GM23338 (cell line): ENCODE results near the gene TMEM238. TPM values are rescaled to one million over a fixed set of nuclear protein-coding genes. Genes with fewer than 3 reads are reported as not detected.

Experiments
- ATAC-seq: fragments of 200-7000 bp; cut with Tn5 transposase; 3 replicates; pipeline ENCODE4 v1.9.1; 2020
- DNase-seq: peaks from one replicate; pipeline ENCODE4 v3.0.0-alpha.2; 2015; ENCODE audit warnings: low spot score
- H2AFZ ChIP-seq: fragments of 200-600 bp; sonication (generic); 2 replicates; pipeline ENCODE4 v1.8.0; 2016; ENCODE audit warnings: antibody characterized with exemption, mild to moderate bottlenecking, moderate library complexity
- H3F3A ChIP-seq: fragments of 200-600 bp; sonication (generic); replicated peaks from 2 replicates; pipeline ENCODE4 v1.8.0; 2017; ENCODE audit warnings: antibody characterized with exemption, mixed run types, low read depth
- H3K27ac ChIP-seq: fragments of 200-600 bp; sonication (generic); 2 replicates; pipeline ENCODE4 v1.6.1; 2016; ENCODE audit warnings: low read depth
- H3K27me3 ChIP-seq: fragments of 200-600 bp; sonication (generic); 2 replicates; pipeline ENCODE4 v1.8.0; 2016; ENCODE audit warnings: mild to moderate bottlenecking, mixed run types, moderate library complexity; ENCODE audit not compliant: insufficient read depth
- H3K36me3 ChIP-seq: fragments of 200-600 bp; sonication (generic); 2 replicates; pipeline ENCODE4 v1.8.0; 2016; ENCODE audit warnings: mild to moderate bottlenecking; ENCODE audit not compliant: insufficient read depth
- H3K4me1 ChIP-seq: fragments of 200-600 bp; sonication (generic); 2 replicates; pipeline ENCODE4 v1.8.0; 2016; ENCODE audit warnings: mild to moderate bottlenecking, moderate library complexity; ENCODE audit not compliant: insufficient read depth
- H3K4me2 ChIP-seq: fragments of 200-600 bp; sonication (generic); 2 replicates; pipeline ENCODE4 v1.7.1; 2017; ENCODE audit warnings: mixed run types
- H3K4me3 ChIP-seq: fragments of 200-600 bp; sonication (generic); 2 replicates; pipeline ENCODE4 v1.6.1; 2016; ENCODE audit warnings: mixed run types
- H3K79me2 ChIP-seq: fragments of 200-600 bp; sonication (generic); replicated peaks from 2 replicates; pipeline ENCODE4 v1.8.0; 2017; ENCODE audit warnings: mild to moderate bottlenecking; ENCODE audit not compliant: insufficient read depth
- H3K9me2 ChIP-seq: fragments of 200-600 bp; sonication (generic); 2 replicates; pipeline ENCODE4 v1.8.0; 2017; ENCODE audit not compliant: insufficient read depth
- H4K20me1 ChIP-seq: fragments of 200-600 bp; sonication (generic); replicated peaks from 2 replicates; pipeline ENCODE4 v1.8.0; 2017; ENCODE audit warnings: mild to moderate bottlenecking; ENCODE audit not compliant: insufficient read depth
- H3K27ac Mint-ChIP-seq: 2 replicates; pipeline ENCODE4 v1.8.0; 2020; ENCODE audit warnings: inconsistent platforms, mild to moderate bottlenecking, moderate library complexity, mixed read lengths
- H3K27me3 Mint-ChIP-seq: 3 replicates; pipeline ENCODE4 v1.8.0; 2022; ENCODE audit warnings: low read depth, mild to moderate bottlenecking, moderate library complexity, mixed read lengths, inconsistent platforms; ENCODE audit not compliant: insufficient read depth, poor library complexity
- H3K36me3 Mint-ChIP-seq: 3 replicates; pipeline ENCODE4 v1.8.0; 2021; ENCODE audit warnings: low read depth, mild to moderate bottlenecking, inconsistent platforms, moderate library complexity, mixed read lengths
- H3K4me1 Mint-ChIP-seq: 3 replicates; pipeline ENCODE4 v1.8.0; 2020; ENCODE audit warnings: mild to moderate bottlenecking, inconsistent platforms, mixed read lengths
- H3K4me3 Mint-ChIP-seq: 3 replicates; pipeline ENCODE4 v1.8.0; 2021; ENCODE audit warnings: moderate library complexity, mild to moderate bottlenecking, inconsistent platforms, mixed read lengths
- H3K9me3 Mint-ChIP-seq: 3 replicates; pipeline ENCODE4 v1.8.0; 2020; ENCODE audit warnings: moderate library complexity, mild to moderate bottlenecking, inconsistent platforms, mixed read lengths
- CREB1 ChIP-seq: fragments of 250-450 bp; sonication (Bioruptor Pico); IDR thresholded peaks from 2 replicates; pipeline ENCODE4 v1.5.0; 2020; ENCODE audit warnings: low read depth, mild to moderate bottlenecking, moderate library complexity
- EZH2 ChIP-seq: fragments of 200-600 bp; sonication (generic); IDR thresholded peaks from one replicate; pipeline ENCODE4 v1.8.0; 2017; ENCODE audit warnings: antibody characterized with exemption, mild to moderate bottlenecking, low read depth; ENCODE audit not compliant: unreplicated experiment
- EZH2phosphoT487 ChIP-seq: fragments of 200-600 bp; sonication (generic); IDR thresholded peaks from one replicate; pipeline ENCODE4 v1.8.1; 2018; ENCODE audit warnings: antibody characterized with exemption; ENCODE audit not compliant: unreplicated experiment
- JUNB ChIP-seq: IDR thresholded peaks from one replicate; pipeline ENCODE4 v1.6.1; 2016; ENCODE audit warnings: antibody characterized with exemption; ENCODE audit not compliant: unreplicated experiment
- NANOG ChIP-seq: IDR thresholded peaks from 2 replicates; pipeline ENCODE4 v1.6.1; 2016; ENCODE audit warnings: antibody characterized with exemption, borderline replicate concordance
- POLR2AphosphoS5 ChIP-seq: IDR thresholded peaks from 2 replicates; pipeline ENCODE4 v1.6.1; 2016; ENCODE audit warnings: antibody characterized with exemption, low read depth
- STAT1 ChIP-seq: IDR thresholded peaks from one replicate; pipeline ENCODE4 v1.6.1; 2016; ENCODE audit warnings: antibody characterized with exemption; ENCODE audit not compliant: unreplicated experiment
- ZNF114 ChIP-seq: fragments of 250-450 bp; sonication (Bioruptor Pico); IDR thresholded peaks from 2 replicates; pipeline ENCODE4 v1.5.0; 2020; ENCODE audit warnings: mild to moderate bottlenecking, moderate library complexity
- ZNF331 ChIP-seq: fragments of 250-450 bp; sonication (Bioruptor Pico); IDR thresholded peaks from 2 replicates; pipeline ENCODE4 v1.5.0; 2020; ENCODE audit warnings: low read depth, mild to moderate bottlenecking, moderate library complexity
- polyA plus RNA-seq: library from polyadenylated mRNA; unstranded; fragments of >200 nt; fragmentation: Nextera tagmentation; extraction: Ambion mirVana; gene quantifications from 2 replicates; pipeline ENCODE4 v1.2.1, GENCODE V29; 2016
- total RNA-seq: library from RNA; depleted of rRNA; stranded (reverse); fragments of >200 nt; shearing (Covaris generic); gene quantifications from 2 replicates; pipeline ENCODE4 v1.2.3, GENCODE V29; 2014
- TF ChIP-seq, protein P1 (sequence below): fragments of 250-450 bp; sonication (Bioruptor Pico); IDR thresholded peaks from 2 replicates; pipeline ENCODE4 v1.5.0; 2020; ENCODE audit warnings: mild to moderate bottlenecking, moderate library complexity
- TF ChIP-seq, protein P2 (sequence below), 2 experiments: fragments of 200-600 bp in 1 of 2; sonication (generic) in 1 of 2; conservative IDR thresholded peaks; 2 replicates each; pipeline versions ENCODE4 v1.5.1 to v1.6.1; 2016 to 2017; ENCODE audit warnings: antibody characterized with exemption in 2 of 2, low read depth in 2 of 2, mild to moderate bottlenecking in 2 of 2, moderate library complexity in 1 of 2
- TF ChIP-seq, protein P3 (sequence below): IDR thresholded peaks from 2 replicates; pipeline ENCODE4 v1.6.1; 2016; ENCODE audit warnings: antibody characterized with exemption
- TF ChIP-seq, protein P4 (sequence below): IDR thresholded peaks from one replicate; pipeline ENCODE4 v1.6.1; 2018; ENCODE audit warnings: antibody characterized with exemption; ENCODE audit not compliant: unreplicated experiment

The TMEM238 gene
- total and polyA plus RNA-seq, 2 experiments from 2014 or later = 0.55 to 7.5 TPM

DNA sequence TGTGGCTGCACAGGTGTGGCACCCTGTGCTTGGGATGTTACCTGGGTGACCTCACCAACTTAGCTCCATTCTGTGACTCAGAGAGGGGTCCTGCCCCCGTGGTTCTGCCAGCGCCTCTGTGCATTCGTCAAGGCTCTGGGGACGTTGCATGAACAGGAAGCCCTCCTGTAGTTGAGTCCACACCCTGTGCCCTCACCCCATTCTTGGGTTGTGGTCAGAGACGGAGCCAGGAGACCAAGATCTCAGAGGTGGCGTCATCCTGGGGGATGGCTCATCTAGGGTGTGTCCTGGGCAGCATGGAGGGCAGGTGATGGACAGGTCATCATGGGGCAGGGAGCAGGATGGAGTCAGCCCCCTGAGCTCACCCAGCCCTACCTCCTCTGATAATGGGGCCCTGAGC, 32.1 kb downstream of the TMEM238 start:
- Mint-ChIP-seq H3K4me1 (peaks cover 52% of the 10 kb centered on the region), H3K27me3 (peaks cover 64% of the 10 kb centered on the region), H3K36me3 (0 out of 3 replicates have a peak, but pooled peaks cover 4% of the 10 kb centered on the region), H3K9me3 (no peaks in the 10 kb centered on the region), H3K4me3 (no peak overlapping the region), H3K27ac (no peak overlapping the region)
- Histone ChIP-seq H3K4me1 (peaks cover 40% of the 10 kb centered on the region), H2AFZ (no peak overlapping the region), H4K20me1 (no peaks in the 10 kb centered on the region), H3K4me3 (no peak overlapping the region), H3K79me2 (no peaks in the 10 kb centered on the region), H3K4me2 (no peak overlapping the region), H3K9me2 (no peaks in the 10 kb centered on the region), H3K27ac (no peak overlapping the region), H3K27me3 (peaks cover 58% of the 10 kb centered on the region), H3K36me3 (no peaks in the 10 kb centered on the region), H3F3A (peaks cover 30% of the 10 kb centered on the region)
- ATAC-seq (no peak), DNase-seq (no peak)
- TF ChIP-seq, protein P1, sequence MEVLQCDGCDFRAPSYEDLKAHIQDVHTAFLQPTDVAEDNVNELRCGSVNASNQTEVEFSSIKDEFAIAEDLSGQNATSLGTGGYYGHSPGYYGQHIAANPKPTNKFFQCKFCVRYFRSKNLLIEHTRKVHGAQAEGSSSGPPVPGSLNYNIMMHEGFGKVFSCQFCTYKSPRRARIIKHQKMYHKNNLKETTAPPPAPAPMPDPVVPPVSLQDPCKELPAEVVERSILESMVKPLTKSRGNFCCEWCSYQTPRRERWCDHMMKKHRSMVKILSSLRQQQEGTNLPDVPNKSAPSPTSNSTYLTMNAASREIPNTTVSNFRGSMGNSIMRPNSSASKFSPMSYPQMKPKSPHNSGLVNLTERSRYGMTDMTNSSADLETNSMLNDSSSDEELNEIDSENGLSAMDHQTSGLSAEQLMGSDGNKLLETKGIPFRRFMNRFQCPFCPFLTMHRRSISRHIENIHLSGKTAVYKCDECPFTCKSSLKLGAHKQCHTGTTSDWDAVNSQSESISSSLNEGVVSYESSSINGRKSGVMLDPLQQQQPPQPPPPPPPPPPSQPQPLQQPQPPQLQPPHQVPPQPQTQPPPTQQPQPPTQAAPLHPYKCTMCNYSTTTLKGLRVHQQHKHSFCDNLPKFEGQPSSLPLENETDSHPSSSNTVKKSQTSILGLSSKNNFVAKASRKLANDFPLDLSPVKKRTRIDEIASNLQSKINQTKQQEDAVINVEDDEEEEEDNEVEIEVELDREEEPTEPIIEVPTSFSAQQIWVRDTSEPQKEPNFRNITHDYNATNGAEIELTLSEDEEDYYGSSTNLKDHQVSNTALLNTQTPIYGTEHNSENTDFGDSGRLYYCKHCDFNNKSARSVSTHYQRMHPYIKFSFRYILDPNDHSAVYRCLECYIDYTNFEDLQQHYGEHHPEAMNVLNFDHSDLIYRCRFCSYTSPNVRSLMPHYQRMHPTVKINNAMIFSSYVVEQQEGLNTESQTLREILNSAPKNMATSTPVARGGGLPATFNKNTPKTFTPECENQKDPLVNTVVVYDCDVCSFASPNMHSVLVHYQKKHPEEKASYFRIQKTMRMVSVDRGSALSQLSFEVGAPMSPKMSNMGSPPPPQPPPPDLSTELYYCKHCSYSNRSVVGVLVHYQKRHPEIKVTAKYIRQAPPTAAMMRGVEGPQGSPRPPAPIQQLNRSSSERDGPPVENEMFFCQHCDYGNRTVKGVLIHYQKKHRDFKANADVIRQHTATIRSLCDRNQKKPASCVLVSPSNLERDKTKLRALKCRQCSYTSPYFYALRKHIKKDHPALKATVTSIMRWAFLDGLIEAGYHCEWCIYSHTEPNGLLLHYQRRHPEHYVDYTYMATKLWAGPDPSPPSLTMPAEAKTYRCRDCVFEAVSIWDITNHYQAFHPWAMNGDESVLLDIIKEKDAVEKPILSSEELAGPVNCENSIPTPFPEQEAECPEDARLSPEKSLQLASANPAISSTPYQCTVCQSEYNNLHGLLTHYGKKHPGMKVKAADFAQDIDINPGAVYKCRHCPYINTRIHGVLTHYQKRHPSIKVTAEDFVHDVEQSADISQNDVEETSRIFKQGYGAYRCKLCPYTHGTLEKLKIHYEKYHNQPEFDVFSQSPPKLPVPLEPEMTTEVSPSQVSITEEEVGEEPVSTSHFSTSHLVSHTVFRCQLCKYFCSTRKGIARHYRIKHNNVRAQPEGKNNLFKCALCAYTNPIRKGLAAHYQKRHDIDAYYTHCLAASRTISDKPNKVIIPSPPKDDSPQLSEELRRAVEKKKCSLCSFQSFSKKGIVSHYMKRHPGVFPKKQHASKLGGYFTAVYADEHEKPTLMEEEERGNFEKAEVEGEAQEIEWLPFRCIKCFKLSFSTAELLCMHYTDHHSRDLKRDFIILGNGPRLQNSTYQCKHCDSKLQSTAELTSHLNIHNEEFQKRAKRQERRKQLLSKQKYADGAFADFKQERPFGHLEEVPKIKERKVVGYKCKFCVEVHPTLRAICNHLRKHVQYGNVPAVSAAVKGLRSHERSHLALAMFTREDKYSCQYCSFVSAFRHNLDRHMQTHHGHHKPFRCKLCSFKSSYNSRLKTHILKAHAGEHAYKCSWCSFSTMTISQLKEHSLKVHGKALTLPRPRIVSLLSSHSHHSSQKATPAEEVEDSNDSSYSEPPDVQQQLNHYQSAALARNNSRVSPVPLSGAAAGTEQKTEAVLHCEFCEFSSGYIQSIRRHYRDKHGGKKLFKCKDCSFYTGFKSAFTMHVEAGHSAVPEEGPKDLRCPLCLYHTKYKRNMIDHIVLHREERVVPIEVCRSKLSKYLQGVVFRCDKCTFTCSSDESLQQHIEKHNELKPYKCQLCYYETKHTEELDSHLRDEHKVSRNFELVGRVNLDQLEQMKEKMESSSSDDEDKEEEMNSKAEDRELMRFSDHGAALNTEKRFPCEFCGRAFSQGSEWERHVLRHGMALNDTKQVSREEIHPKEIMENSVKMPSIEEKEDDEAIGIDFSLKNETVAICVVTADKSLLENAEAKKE = no peak
- TF ChIP-seq ZNF331 (CRISPR knock-in tag) (no peak), JUNB (no peak), ZNF114 (CRISPR knock-in tag) (no peak), NANOG (no peak), CREB1 (no peak), POLR2AphosphoS5 (no peak), EZH2 (no peak), EZH2phosphoT487 (no peak), STAT1 (no peak)
- TF ChIP-seq, protein P2, sequence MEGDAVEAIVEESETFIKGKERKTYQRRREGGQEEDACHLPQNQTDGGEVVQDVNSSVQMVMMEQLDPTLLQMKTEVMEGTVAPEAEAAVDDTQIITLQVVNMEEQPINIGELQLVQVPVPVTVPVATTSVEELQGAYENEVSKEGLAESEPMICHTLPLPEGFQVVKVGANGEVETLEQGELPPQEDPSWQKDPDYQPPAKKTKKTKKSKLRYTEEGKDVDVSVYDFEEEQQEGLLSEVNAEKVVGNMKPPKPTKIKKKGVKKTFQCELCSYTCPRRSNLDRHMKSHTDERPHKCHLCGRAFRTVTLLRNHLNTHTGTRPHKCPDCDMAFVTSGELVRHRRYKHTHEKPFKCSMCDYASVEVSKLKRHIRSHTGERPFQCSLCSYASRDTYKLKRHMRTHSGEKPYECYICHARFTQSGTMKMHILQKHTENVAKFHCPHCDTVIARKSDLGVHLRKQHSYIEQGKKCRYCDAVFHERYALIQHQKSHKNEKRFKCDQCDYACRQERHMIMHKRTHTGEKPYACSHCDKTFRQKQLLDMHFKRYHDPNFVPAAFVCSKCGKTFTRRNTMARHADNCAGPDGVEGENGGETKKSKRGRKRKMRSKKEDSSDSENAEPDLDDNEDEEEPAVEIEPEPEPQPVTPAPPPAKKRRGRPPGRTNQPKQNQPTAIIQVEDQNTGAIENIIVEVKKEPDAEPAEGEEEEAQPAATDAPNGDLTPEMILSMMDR (conservative IDR thresholded peaks at IDR 0.05; ENCODE audit: low read depth in 2 of 2) = no peak
- TF ChIP-seq, protein P3, sequence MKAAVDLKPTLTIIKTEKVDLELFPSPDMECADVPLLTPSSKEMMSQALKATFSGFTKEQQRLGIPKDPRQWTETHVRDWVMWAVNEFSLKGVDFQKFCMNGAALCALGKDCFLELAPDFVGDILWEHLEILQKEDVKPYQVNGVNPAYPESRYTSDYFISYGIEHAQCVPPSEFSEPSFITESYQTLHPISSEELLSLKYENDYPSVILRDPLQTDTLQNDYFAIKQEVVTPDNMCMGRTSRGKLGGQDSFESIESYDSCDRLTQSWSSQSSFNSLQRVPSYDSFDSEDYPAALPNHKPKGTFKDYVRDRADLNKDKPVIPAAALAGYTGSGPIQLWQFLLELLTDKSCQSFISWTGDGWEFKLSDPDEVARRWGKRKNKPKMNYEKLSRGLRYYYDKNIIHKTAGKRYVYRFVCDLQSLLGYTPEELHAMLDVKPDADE = no peak
- TF ChIP-seq, protein P4, sequence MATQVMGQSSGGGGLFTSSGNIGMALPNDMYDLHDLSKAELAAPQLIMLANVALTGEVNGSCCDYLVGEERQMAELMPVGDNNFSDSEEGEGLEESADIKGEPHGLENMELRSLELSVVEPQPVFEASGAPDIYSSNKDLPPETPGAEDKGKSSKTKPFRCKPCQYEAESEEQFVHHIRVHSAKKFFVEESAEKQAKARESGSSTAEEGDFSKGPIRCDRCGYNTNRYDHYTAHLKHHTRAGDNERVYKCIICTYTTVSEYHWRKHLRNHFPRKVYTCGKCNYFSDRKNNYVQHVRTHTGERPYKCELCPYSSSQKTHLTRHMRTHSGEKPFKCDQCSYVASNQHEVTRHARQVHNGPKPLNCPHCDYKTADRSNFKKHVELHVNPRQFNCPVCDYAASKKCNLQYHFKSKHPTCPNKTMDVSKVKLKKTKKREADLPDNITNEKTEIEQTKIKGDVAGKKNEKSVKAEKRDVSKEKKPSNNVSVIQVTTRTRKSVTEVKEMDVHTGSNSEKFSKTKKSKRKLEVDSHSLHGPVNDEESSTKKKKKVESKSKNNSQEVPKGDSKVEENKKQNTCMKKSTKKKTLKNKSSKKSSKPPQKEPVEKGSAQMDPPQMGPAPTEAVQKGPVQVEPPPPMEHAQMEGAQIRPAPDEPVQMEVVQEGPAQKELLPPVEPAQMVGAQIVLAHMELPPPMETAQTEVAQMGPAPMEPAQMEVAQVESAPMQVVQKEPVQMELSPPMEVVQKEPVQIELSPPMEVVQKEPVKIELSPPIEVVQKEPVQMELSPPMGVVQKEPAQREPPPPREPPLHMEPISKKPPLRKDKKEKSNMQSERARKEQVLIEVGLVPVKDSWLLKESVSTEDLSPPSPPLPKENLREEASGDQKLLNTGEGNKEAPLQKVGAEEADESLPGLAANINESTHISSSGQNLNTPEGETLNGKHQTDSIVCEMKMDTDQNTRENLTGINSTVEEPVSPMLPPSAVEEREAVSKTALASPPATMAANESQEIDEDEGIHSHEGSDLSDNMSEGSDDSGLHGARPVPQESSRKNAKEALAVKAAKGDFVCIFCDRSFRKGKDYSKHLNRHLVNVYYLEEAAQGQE = no peak
